HEK293 (cell line): ENCODE results near the gene TMEM176A.

Experiments
- CTCF ChIA-PET: fragments of 350-600 bp; formaldehyde crosslinking; extraction: SDS; loops from one replicate; lab custom pipeline; 2021; ENCODE audit warnings: antibody characterized with exemption; lab: Yijun Ruan, JAX
- POLR2A ChIA-PET: fragments of 300-600 bp; formaldehyde crosslinking; extraction: SDS; loops from one replicate; lab custom pipeline; 2020; ENCODE audit warnings: antibody characterized with exemption, inconsistent platforms; lab: Yijun Ruan, JAX
- H3K27ac ChIP-seq: fragments of 200-500 bp; sonication (Bioruptor generic); 2 replicates; pipeline ENCODE4 v1.5.1; 2014; ENCODE audit warnings: low read depth, low read length, control low read depth, inconsistent platforms; ENCODE audit errors: extremely low read depth
- H3K36me3 ChIP-seq, 2 experiments: fragments of 200-500 bp in 1 of 2; sonication (Bioruptor generic) in 1 of 2; 1 replicate in 1 of 2; 2 replicates in 1 of 2; pipeline ENCODE4 v1.5.1; 2014 to 2017; ENCODE audit warnings: inconsistent platforms in 2 of 2, low read length in 2 of 2; ENCODE audit not compliant: control insufficient read depth in 2 of 2, insufficient read depth in 1 of 2
- H3K4me1 ChIP-seq: fragments of 200-500 bp; sonication (Bioruptor generic); 2 replicates; pipeline ENCODE4 v1.5.1; 2014; ENCODE audit warnings: mild to moderate bottlenecking, low read length, inconsistent platforms; ENCODE audit not compliant: control insufficient read depth, insufficient read depth
- H3K4me3 ChIP-seq: 2 replicates; pipeline ENCODE4 v1.5.1; 2011; ENCODE audit warnings: low read depth, mild to moderate bottlenecking, control low read depth, low read length, moderate library complexity
- H3K9me3 ChIP-seq: fragments of 200-500 bp; sonication (Bioruptor generic); 2 replicates; pipeline ENCODE4 v1.5.1; 2014; ENCODE audit warnings: low read depth, low read length, inconsistent platforms; ENCODE audit not compliant: control insufficient read depth, insufficient read depth
- ATF2 ChIP-seq: fragments of 450-650 bp; formaldehyde crosslinking; IDR thresholded peaks from 2 replicates; pipeline ENCODE4 v1.5.1; 2016; ENCODE audit warnings: missing biosample characterization, missing genetic modification characterization, low read depth
- EGR2 ChIP-seq: fragments of 450-650 bp; formaldehyde crosslinking; IDR thresholded peaks from 2 replicates; pipeline ENCODE4 v1.5.1; 2016; ENCODE audit warnings: low read depth, missing biosample characterization, missing genetic modification characterization
- ZFHX2 ChIP-seq: fragments of 450-650 bp; formaldehyde crosslinking; conservative IDR thresholded peaks from 2 replicates; pipeline ENCODE4 v1.5.1; 2016; ENCODE audit warnings: missing biosample characterization, missing genetic modification characterization
- ZFP37 ChIP-seq: fragments of 450-650 bp; formaldehyde crosslinking; IDR thresholded peaks from 2 replicates; pipeline ENCODE4 v1.5.1; 2016; ENCODE audit warnings: missing biosample characterization, missing genetic modification characterization
- ZNF138 ChIP-seq: fragments of 450-650 bp; formaldehyde crosslinking; IDR thresholded peaks from 2 replicates; pipeline ENCODE4 v1.5.1; 2016; ENCODE audit warnings: missing biosample characterization, missing genetic modification characterization, borderline replicate concordance
- ZNF202 ChIP-seq: fragments of 450-650 bp; formaldehyde crosslinking; IDR thresholded peaks from 2 replicates; pipeline ENCODE4 v1.5.1; 2016; ENCODE audit warnings: missing biosample characterization, missing genetic modification characterization, borderline replicate concordance
- ZNF239 ChIP-seq: fragments of 450-650 bp; formaldehyde crosslinking; IDR thresholded peaks from 2 replicates; pipeline ENCODE4 v1.5.1; 2016; ENCODE audit warnings: missing biosample characterization, missing genetic modification characterization
- ZNF302 ChIP-seq: fragments of 450-650 bp; formaldehyde crosslinking; IDR thresholded peaks from 2 replicates; pipeline ENCODE4 v1.5.1; 2016; ENCODE audit warnings: missing biosample characterization, missing genetic modification characterization, low read depth
- ZNF658 ChIP-seq: fragments of 450-650 bp; formaldehyde crosslinking; IDR thresholded peaks from 2 replicates; pipeline ENCODE4; 2016; ENCODE audit warnings: missing biosample characterization, missing genetic modification characterization
- ZNF785 ChIP-seq: fragments of 450-650 bp; formaldehyde crosslinking; IDR thresholded peaks from 2 replicates; pipeline ENCODE4 v1.5.1; 2016; ENCODE audit warnings: missing biosample characterization, missing genetic modification characterization
- ZNF791 ChIP-seq: fragments of 450-650 bp; formaldehyde crosslinking; IDR thresholded peaks from 2 replicates; pipeline ENCODE4 v1.5.1; 2016; ENCODE audit warnings: missing biosample characterization, missing genetic modification characterization
- ZNF843 ChIP-seq: fragments of 450-650 bp; formaldehyde crosslinking; IDR thresholded peaks from 2 replicates; pipeline ENCODE4 v1.5.1; 2016; ENCODE audit warnings: missing biosample characterization, missing genetic modification characterization
- ZSCAN4 ChIP-seq: fragments of 450-650 bp; formaldehyde crosslinking; IDR thresholded peaks from 2 replicates; pipeline ENCODE4 v1.5.1; 2017; ENCODE audit warnings: missing biosample characterization, missing genetic modification characterization

TMEM176A gene

GRCh38 chr7:150847536-150847935 lies 47.0 kb downstream of the TMEM176A start:
- Histone ChIP-seq H3K36me3 (no peaks in the 10 kb centered on the region), H3K27ac (no peak overlapping the region), H3K4me3 (no peak overlapping the region), H3K4me1 (no peaks in the 10 kb centered on the region), H3K9me3 (no peaks in the 10 kb centered on the region)
- ChIA-PET CTCF (no interaction called here), POLR2A (no interaction called here)
- TF ChIP-seq ZNF239: no peak

- ChIA-PET POLR2A (no interaction called here), CTCF (no interaction called here)
- no peak overlapping the region for H3K4me3 ChIP-seq
These were observed 47.5 kb downstream of the TMEM176A start for GRCh38 chr7:150848111-150848510.

GRCh38 chr7:150848561-150849115 lies 48.1 kb downstream of the TMEM176A start:
- H3K9me3 ChIP-seq: no peaks in the 10 kb centered on the region
- H3K4me1 ChIP-seq: no peaks in the 10 kb centered on the region
- H3K4me3 ChIP-seq: no peak overlapping the region
- H3K36me3 ChIP-seq: no peaks in the 10 kb centered on the region
- ChIA-PET POLR2A (no interaction called here), CTCF (no interaction called here)
- 0 out of 2 replicates have a peak, but pooled peaks have one; percentile 26 for TF ChIP-seq ATF2
- TF ChIP-seq ZNF202: no peak
- no peak overlapping the region for H3K27ac ChIP-seq

More at GRCh38 chr7:150848111-150848510, 47.5 kb downstream of the TMEM176A start:
- Histone ChIP-seq H3K36me3 (no peaks in the 10 kb centered on the region), H3K4me1 (no peaks in the 10 kb centered on the region), H3K9me3 (no peaks in the 10 kb centered on the region), H3K27ac (no peak overlapping the region)
- TF ChIP-seq ZFP37 (tag by site-specific recombination) (no peak), EGR2 (tag by site-specific recombination) (peak; percentile 27; the same call in 1 of the 2 replicates), ZFHX2 (0 out of 2 replicates have a peak, but pooled peaks have one; percentile 14), ZNF843 (no peak), ZNF658 (no peak), ZNF302 (tag by site-specific recombination) (no peak)

- TF ChIP-seq ZNF791 (tag by site-specific recombination): no peak
- TF ChIP-seq ZNF785 (tag by site-specific recombination): no peak
- TF ChIP-seq ZNF138 (tag by site-specific recombination): no peak
- TF ChIP-seq ZSCAN4: no peak
- no peaks in the 10 kb centered on the region for H3K36me3 ChIP-seq
- no peak overlapping the region for H3K27ac ChIP-seq
- no peak overlapping the region for H3K4me3 ChIP-seq
- ChIA-PET POLR2A (no interaction called here), CTCF (interaction anchor here (0.8 to 1.0 kb wide), 2 partner anchors 27 to 70 kb away, joined by 3 to 9 read pairs; no protein-coding TSS in a partner anchor)
- no peaks in the 10 kb centered on the region for H3K4me1 ChIP-seq
- H3K9me3 ChIP-seq: no peaks in the 10 kb centered on the region
These were observed 48.7 kb downstream of the TMEM176A start for GRCh38 chr7:150849204-150849775.
